H1 (cell line): ENCODE measurements around the gene RASL10A. TPM values are rescaled to one million over a fixed set of nuclear protein-coding genes. Genes with fewer than 3 reads are reported as not detected.

Experiments used
- CTCF ChIA-PET: fragments of 300-600 bp; sonication (Branson Sonifier 250); formaldehyde crosslinking; loops from one replicate; lab custom pipeline; 2021; ENCODE audit not compliant: partially characterized antibody; lab: Charles Lee
- POLR2A ChIA-PET: fragments of 300-600 bp; sonication (Branson Sonifier 250); formaldehyde crosslinking; loops from one replicate; lab custom pipeline; 2021; ENCODE audit warnings: inconsistent platforms; ENCODE audit not compliant: partially characterized antibody; lab: Charles Lee
- DNase-seq, 2 experiments: peaks; one replicate each; pipeline versions ENCODE4 v3.0.0 to v3.0.0-alpha.2; 2010 to 2022; ENCODE audit warnings: low spot score in 2 of 2, low read depth in 1 of 2, mixed read lengths in 1 of 2
- FAIRE-seq: peaks from 2 replicates; lab custom pipeline; 2011; peaks lifted over from hg19 to GRCh38; lab: Jason Lieb, UNC
- H2AFZ ChIP-seq: 2 replicates; pipeline ENCODE4 v1.8.1; 2012; ENCODE audit warnings: low read length, inconsistent platforms
- H2AK5ac ChIP-seq: 2 replicates; pipeline ENCODE4 v1.6.1; 2013; ENCODE audit warnings: low read depth, low read length
- H2BK120ac ChIP-seq: replicated peaks from 2 replicates; pipeline ENCODE3; 2013; ENCODE audit warnings: low read depth, low read length, inconsistent platforms
- H2BK12ac ChIP-seq: 2 replicates; pipeline ENCODE4 v1.6.1; 2013; ENCODE audit warnings: low read depth, low read length
- H2BK15ac ChIP-seq: 2 replicates; pipeline ENCODE4 v1.6.1; 2013; ENCODE audit warnings: low read length
- H2BK20ac ChIP-seq: 2 replicates; pipeline ENCODE4 v1.6.1; 2013; ENCODE audit warnings: low read length
- H2BK5ac ChIP-seq: 2 replicates; pipeline ENCODE4 v1.6.1; 2013; ENCODE audit warnings: low read depth, low read length
- H3K14ac ChIP-seq: 2 replicates; pipeline ENCODE4 v1.6.1; 2013; ENCODE audit warnings: inconsistent platforms; ENCODE audit not compliant: insufficient read length
- H3K18ac ChIP-seq: 2 replicates; pipeline ENCODE4 v1.6.1; 2013; ENCODE audit warnings: low read length; ENCODE audit errors: extremely low read depth
- H3K23ac ChIP-seq: 2 replicates; pipeline ENCODE4 v1.6.1; 2013; ENCODE audit warnings: inconsistent platforms; ENCODE audit not compliant: insufficient read length
- H3K23me2 ChIP-seq: 2 replicates; pipeline ENCODE4 v1.6.1; 2013; ENCODE audit warnings: low read depth, low read length
- H3K27ac ChIP-seq: 2 replicates; pipeline ENCODE4 v1.6.1; 2011; ENCODE audit warnings: low read depth, low read length, inconsistent platforms
- H3K27me3 ChIP-seq, 4 experiments: replicated peaks in 1 of 4; 1 replicate in 1 of 4; 2 replicates in 3 of 4; pipeline versions ENCODE4 v1.6.1 to v1.8.1; 2011 to 2013; ENCODE audit warnings: low read length in 3 of 4, mild to moderate bottlenecking in 3 of 4, inconsistent platforms in 2 of 4, mixed read lengths in 2 of 4, moderate library complexity in 1 of 4; ENCODE audit not compliant: control insufficient read depth in 3 of 4, insufficient read depth in 3 of 4; ENCODE audit errors: extremely low read depth in 1 of 4
- H3K36me3 ChIP-seq, 4 experiments: 2 replicates each; pipeline versions ENCODE4 v1.6.1 to v1.8.1; 2011 to 2013; ENCODE audit warnings: mild to moderate bottlenecking in 4 of 4, low read length in 3 of 4, moderate library complexity in 2 of 4, control low read depth in 1 of 4, inconsistent platforms in 1 of 4; ENCODE audit not compliant: insufficient read depth in 4 of 4, control insufficient read depth in 2 of 4
- H3K4ac ChIP-seq: replicated peaks from 2 replicates; pipeline ENCODE3; 2013; ENCODE audit warnings: low read length, low read depth, mixed read lengths, inconsistent platforms; ENCODE audit not compliant: insufficient read length
- H3K4me1 ChIP-seq, 4 experiments: replicated peaks in 1 of 4; 1 replicate in 1 of 4; 2 replicates in 3 of 4; pipeline versions ENCODE4 v1.6.1 to v1.8.1; 2011 to 2013; ENCODE audit warnings: low read length in 3 of 4, inconsistent platforms in 2 of 4, mixed read lengths in 1 of 4; ENCODE audit not compliant: insufficient read depth in 4 of 4, control insufficient read depth in 3 of 4
- H3K4me2 ChIP-seq, 2 experiments: 2 replicates each; pipeline versions ENCODE4 v1.6.1 to v1.8.1; 2011 to 2013; ENCODE audit warnings: low read depth in 2 of 2, low read length in 2 of 2, control low read depth in 1 of 2, inconsistent platforms in 1 of 2, mild to moderate bottlenecking in 1 of 2; ENCODE audit not compliant: insufficient read depth in 1 of 2
- H3K4me3 ChIP-seq, 4 experiments: fragments of 200-600, 300-600 bp in 1 of 4; sonication (generic), shearing (Covaris generic), sonication (Bioruptor Twin) in 1 of 4; 2 replicates each; pipeline versions ENCODE4 v1.5.1 to v1.8.1; 2011 to 2016; ENCODE audit warnings: low read length in 4 of 4, low read depth in 3 of 4, control low read depth in 2 of 4, inconsistent platforms in 2 of 4, mild to moderate bottlenecking in 2 of 4, mixed read lengths in 1 of 4, moderate library complexity in 1 of 4; ENCODE audit not compliant: insufficient read depth in 2 of 4; ENCODE audit errors: extremely low read depth in 1 of 4
- H3K56ac ChIP-seq: replicated peaks from 2 replicates; pipeline ENCODE3; 2013; ENCODE audit warnings: low read depth, mild to moderate bottlenecking, mixed read lengths, low read length, inconsistent platforms; ENCODE audit not compliant: insufficient read length
- H3K79me1 ChIP-seq: 2 replicates; pipeline ENCODE4 v1.6.1; 2013; ENCODE audit warnings: low read depth, low read length, control low read depth
- H3K79me2 ChIP-seq, 2 experiments: 2 replicates each; pipeline versions ENCODE4 v1.6.1 to v1.8.1; 2012 to 2013; ENCODE audit warnings: low read length in 2 of 2, mild to moderate bottlenecking in 2 of 2, inconsistent platforms in 1 of 2; ENCODE audit not compliant: insufficient read depth in 2 of 2, control insufficient read depth in 1 of 2
- H3K9ac ChIP-seq, 4 experiments: replicated peaks in 1 of 4; 1 replicate in 1 of 4; 2 replicates in 3 of 4; pipeline versions ENCODE4 v1.6.1 to v1.8.1; 2011 to 2013; ENCODE audit warnings: low read depth in 3 of 4, low read length in 3 of 4, control low read depth in 2 of 4, mild to moderate bottlenecking in 2 of 4, moderate library complexity in 2 of 4, inconsistent platforms in 1 of 4; ENCODE audit errors: extremely low read depth in 1 of 4
- H3K9me3 ChIP-seq, 2 experiments: 2 replicates each; pipeline versions ENCODE4 v1.6.1 to v1.8.1; 2012 to 2013; ENCODE audit warnings: mild to moderate bottlenecking in 2 of 2, moderate library complexity in 2 of 2, control low read depth in 1 of 2, inconsistent platforms in 1 of 2, low read depth in 1 of 2, low read length in 1 of 2, mixed read lengths in 1 of 2; ENCODE audit not compliant: insufficient read depth in 2 of 2
- H4K20me1 ChIP-seq, 2 experiments: replicated peaks in 1 of 2; 2 replicates each; pipeline versions ENCODE3 to v1.8.1; 2011 to 2013; ENCODE audit warnings: inconsistent platforms in 2 of 2, low read length in 2 of 2, mild to moderate bottlenecking in 1 of 2; ENCODE audit not compliant: insufficient read depth in 2 of 2, control insufficient read depth in 1 of 2
- H4K5ac ChIP-seq: 2 replicates; pipeline ENCODE4 v1.6.1; 2013; ENCODE audit warnings: low read length, low read depth, mixed read lengths, inconsistent platforms; ENCODE audit not compliant: insufficient read length
- H4K8ac ChIP-seq: 2 replicates; pipeline ENCODE4 v1.8.0; 2013; ENCODE audit warnings: mild to moderate bottlenecking, moderate library complexity, low read length, inconsistent platforms; ENCODE audit not compliant: insufficient read depth; ENCODE audit errors: extremely low read depth
- H4K91ac ChIP-seq: replicated peaks from 2 replicates; pipeline ENCODE3; 2013; ENCODE audit warnings: low read length, mixed read lengths, inconsistent platforms; ENCODE audit not compliant: insufficient read length
- BRCA1 ChIP-seq: IDR thresholded peaks from 2 replicates; pipeline ENCODE4 v1.6.1; 2012; ENCODE audit warnings: low read depth, low read length, improper control_type of control experiment
- EGR1 ChIP-seq: IDR thresholded peaks from 2 replicates; pipeline ENCODE4 v1.6.1; 2011; ENCODE audit warnings: low read depth, low read length, borderline replicate concordance
- EP300 ChIP-seq, 2 experiments: IDR thresholded peaks; 1 replicate in 1 of 2; 2 replicates in 1 of 2; pipeline ENCODE4 v1.6.1; 2011 to 2012; ENCODE audit warnings: low read depth in 2 of 2, low read length in 2 of 2, mild to moderate bottlenecking in 2 of 2, borderline replicate concordance in 1 of 2, inconsistent platforms in 1 of 2, moderate library complexity in 1 of 2
- FOSL1 ChIP-seq: IDR thresholded peaks from 2 replicates; pipeline ENCODE4 v1.6.1; 2011; ENCODE audit warnings: mild to moderate bottlenecking, low read depth, low read length, moderate library complexity; ENCODE audit not compliant: insufficient read depth
- MAFK ChIP-seq: IDR thresholded peaks from 2 replicates; pipeline ENCODE4 v1.6.1; 2012; ENCODE audit warnings: low read depth, mild to moderate bottlenecking, improper control_type of control experiment, low read length
- NANOG ChIP-seq: IDR thresholded peaks from 2 replicates; pipeline ENCODE4 v1.6.1; 2011; ENCODE audit warnings: low read length, low read depth, mild to moderate bottlenecking, inconsistent platforms; ENCODE audit not compliant: insufficient read depth, poor library complexity, severe bottlenecking
- RFX5 ChIP-seq: IDR thresholded peaks from 2 replicates; pipeline ENCODE4 v1.6.1; 2011; ENCODE audit warnings: low read depth, low read length, improper control_type of control experiment, borderline replicate concordance
- SAP30 ChIP-seq: fragments of 300-600 bp; sonication (generic); IDR thresholded peaks from 2 replicates; pipeline ENCODE4 v1.7.1; 2012; ENCODE audit warnings: low read length, moderate library complexity, mild to moderate bottlenecking, inconsistent platforms; ENCODE audit not compliant: insufficient read depth, insufficient replicate concordance
- SRF ChIP-seq: IDR thresholded peaks from 2 replicates; pipeline ENCODE4 v1.6.1; 2011; ENCODE audit warnings: mild to moderate bottlenecking, low read depth, low read length, moderate library complexity
- TAF1 ChIP-seq: IDR thresholded peaks from 2 replicates; pipeline ENCODE4 v1.6.1; 2011; ENCODE audit warnings: mild to moderate bottlenecking, low read depth, low read length
- TBP ChIP-seq: IDR thresholded peaks from 2 replicates; pipeline ENCODE4 v1.6.1; 2011; ENCODE audit warnings: low read depth, low read length, improper control_type of control experiment
- WGBS, 2 experiments: shearing (Covaris generic) in 1 of 2; methylation state at CpG; one replicate each; pipeline versions ENCODE4 v1.1.6 to v1.1.7; 2013 to 2015; ENCODE audit warnings: low lambda C conversion rate in 2 of 2, mixed read lengths in 2 of 2, inconsistent platforms in 1 of 2, low coverage in 1 of 2, missing lambda C conversion rate in 1 of 2; ENCODE audit not compliant: insufficient replicate concordance in 2 of 2, insufficient coverage in 1 of 2, insufficient read length in 1 of 2; ENCODE audit errors: extremely low coverage in 1 of 2, missing lambda C conversion rate in 1 of 2; 5-methylcytosine and 5-hydroxymethylcytosine counted together
- polyA plus RNA-seq, 7 experiments: library from polyadenylated mRNA; depleted of rRNA in 3 of 7; stranded (reverse) in 5 of 7; unstranded in 2 of 7; fragments of >200 nt in 5 of 7; fragments of 200-250 nt in 2 of 7; gene quantifications; 1 replicate in 5 of 7; 2 replicates in 1 of 7; 4 replicates in 1 of 7; pipeline versions ENCODE4 v1.2.1 to v1.2.3, GENCODE V29; 2011 to 2013; ENCODE audit warnings: missing spikeins in 2 of 7, mixed read lengths in 2 of 7
- total RNA-seq: library from RNA; stranded (reverse); fragmentation: NEBNext Ultra II Directional; extraction: Animal tissue kit (Norgen Biotek cat#: 25700); gene quantifications from 2 replicates; pipeline ENCODE4 v1.2.1, GENCODE V29; 2021

Gene RASL10A
- total and polyA plus RNA-seq, 2 of the 8 experiments (the other 6 are each of a cell fraction or from before 2014, with no cell fraction given), result 1.1 to 1.5 TPM

DNA sequence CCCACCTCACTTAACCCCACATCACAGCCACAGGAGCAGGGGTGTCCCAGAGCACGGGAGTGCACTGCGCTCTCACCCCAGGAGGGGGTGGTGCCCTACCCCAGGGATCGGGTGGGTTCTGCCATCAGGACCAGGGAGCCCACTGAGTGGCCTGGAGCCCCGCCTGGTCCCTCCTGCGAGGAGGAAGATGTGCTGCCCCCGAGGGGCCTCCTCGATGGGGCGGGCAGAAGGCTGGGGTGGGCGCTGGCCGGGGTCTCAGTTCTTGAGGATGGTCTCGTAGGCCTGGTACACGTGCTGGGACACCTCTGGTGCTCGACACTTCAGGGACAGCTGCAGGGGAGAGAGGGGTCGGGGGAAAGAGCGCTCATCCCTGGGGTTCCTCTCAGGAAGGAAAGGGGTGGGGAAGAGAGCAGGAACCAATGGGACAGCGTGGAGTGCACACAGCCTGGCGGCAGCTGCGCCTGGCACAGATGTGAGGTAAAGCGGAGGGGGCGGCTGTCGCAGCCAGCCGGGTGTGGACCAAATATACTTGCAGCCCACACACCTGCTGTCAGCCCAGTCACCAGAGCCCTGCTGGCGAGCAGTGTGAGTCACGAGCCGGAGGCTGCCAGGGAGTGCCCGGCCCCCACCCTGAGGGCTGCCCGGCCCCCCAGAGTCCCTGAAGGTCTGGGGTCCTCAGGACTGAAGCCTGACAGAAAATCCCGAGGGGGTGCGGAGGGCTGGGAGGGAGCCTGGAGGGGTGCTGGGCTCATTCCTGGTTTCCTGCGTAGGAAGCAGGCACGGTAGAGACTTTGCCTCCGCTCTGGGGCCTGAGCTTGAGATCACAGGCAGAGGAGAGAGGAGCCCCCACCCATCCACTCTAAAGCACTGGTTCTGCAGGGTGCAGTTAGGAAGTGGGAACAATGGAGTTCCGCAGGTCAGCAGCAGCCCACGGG lies 13.3 kb upstream of the RASL10A start:
- H2BK5ac ChIP-seq, result no peak overlapping the region
- ChIA-PET POLR2A (interaction anchor here (0.6 to 1.1 kb wide), 3 partner anchors 26 to 49 kb away, joined by 3 read pairs; no protein-coding TSS in a partner anchor), CTCF (interaction anchor here (1.0 to 3.1 kb wide), 4 partner anchors 11 to 36 kb away, joined by 3 to 14 read pairs (median 3); no protein-coding TSS in a partner anchor)
- H3K4ac ChIP-seq, result no peak overlapping the region
- H3K56ac ChIP-seq, result no peak overlapping the region
- H4K5ac ChIP-seq, result no peak overlapping the region
- no peak overlapping the region for H2BK15ac ChIP-seq
- H4K8ac ChIP-seq, result no peak overlapping the region
- no peaks in the 10 kb centered on the region for H3K23me2 ChIP-seq
- H4K91ac ChIP-seq, result no peak overlapping the region
- no peak for FAIRE-seq
- H3K4me1 ChIP-seq, result no peaks in the 10 kb centered on the region; a peak in 1 of 7 replicates
- peaks cover 4 to 11% (median 9%) of the 10 kb centered on the region in 4 experiments; a peak in 6 of 8 replicates for H3K36me3 ChIP-seq
- H3K27me3 ChIP-seq, result no peaks in the 10 kb centered on the region
- no peak overlapping the region for H2AFZ ChIP-seq
- H3K18ac ChIP-seq, result no peak overlapping the region
- no peak overlapping the region for H2BK12ac ChIP-seq
- H3K4me3 ChIP-seq, result no peak overlapping the region
- no peaks in the 10 kb centered on the region for H3K9me3 ChIP-seq
- H2BK20ac ChIP-seq, result no peak overlapping the region
- no peak overlapping the region for H2BK120ac ChIP-seq
- H3K4me2 ChIP-seq, result no peak overlapping the region
- H4K20me1 ChIP-seq, result peaks cover 3 to 5% of the 10 kb centered on the region in 2 experiments
- H3K9ac ChIP-seq, result no peak overlapping the region
- no peak overlapping the region for H3K27ac ChIP-seq
- 92% methylated on average over 20 of the region's 34 CpGs; no CpG with 5 or more reads in 1 of the 2 experiments for WGBS, 2 experiments
- peak in 1 of 2 experiments; percentile 41 for DNase-seq
- no peaks in the 10 kb centered on the region for H3K79me2 ChIP-seq
- H2AK5ac ChIP-seq, result no peak overlapping the region
- no peak overlapping the region for H3K14ac ChIP-seq
- no peaks in the 10 kb centered on the region for H3K79me1 ChIP-seq
- no peak overlapping the region for H3K23ac ChIP-seq
- TF ChIP-seq RFX5, result no peak
- no peak for TF ChIP-seq BRCA1
- TF ChIP-seq FOSL1, result no peak
- no peak for TF ChIP-seq EP300 (IDR thresholded peaks at IDR 0.05; ENCODE audit: borderline replicate concordance in 1 of 2, low read depth in 2 of 2, low read length in 2 of 2)
- no peak for TF ChIP-seq SAP30
- TF ChIP-seq TBP, result no peak
- no peak for TF ChIP-seq NANOG
- no peak for TF ChIP-seq EGR1
- TF ChIP-seq MAFK, result no peak
- TF ChIP-seq TAF1, result no peak
- no peak for TF ChIP-seq SRF
